Type B pancreatic cell (in vitro differentiated cells): ENCODE results near the gene RC3H2. TPM values are rescaled to one million over a fixed set of nuclear protein-coding genes. Genes with fewer than 3 reads are reported as not detected.

ENCODE experiments used
- DNase-seq: peaks from one replicate; pipeline ENCODE4 v3.0.0; 2021; ENCODE audit warnings: mixed read lengths; ENCODE audit not compliant: unreplicated experiment; ENCODE audit errors: extremely low spot score
- H3K27ac Mint-ChIP-seq: 2 replicates; pipeline ENCODE4 v1.8.0; 2021; ENCODE audit warnings: mild to moderate bottlenecking, mixed read lengths
- H3K27me3 Mint-ChIP-seq: 2 replicates; pipeline ENCODE4 v1.8.0; 2021; ENCODE audit warnings: mixed read lengths
- H3K36me3 Mint-ChIP-seq: 2 replicates; pipeline ENCODE4 v1.8.0; 2021; ENCODE audit warnings: mixed read lengths
- H3K4me1 Mint-ChIP-seq: one replicate; pipeline ENCODE4 v1.8.0; 2021; ENCODE audit warnings: mixed read lengths; ENCODE audit not compliant: unreplicated experiment
- H3K4me3 Mint-ChIP-seq: 2 replicates; pipeline ENCODE4 v1.8.0; 2021; ENCODE audit warnings: mild to moderate bottlenecking, mixed read lengths
- H3K9me3 Mint-ChIP-seq: 2 replicates; pipeline ENCODE4 v1.8.0; 2021; ENCODE audit warnings: mixed read lengths
- long read RNA-seq: library from polyadenylated mRNA; unstranded; transcript quantifications from one replicate; pipeline ENCODE4 v2.0.0, GENCODE V29; 2020
- total RNA-seq: library from RNA; stranded (reverse); gene quantifications from 2 replicates; pipeline ENCODE4 v1.2.1, GENCODE V29; 2021; ENCODE audit warnings: low replicate concordance
- TF ChIP-seq, protein P1 (sequence below): fragments of 200-600 bp; sonication (generic); conservative IDR thresholded peaks from 2 replicates; pipeline ENCODE4 v1.5.0; 2021; ENCODE audit warnings: antibody characterized with exemption, mild to moderate bottlenecking

The RC3H2 gene, protein sequence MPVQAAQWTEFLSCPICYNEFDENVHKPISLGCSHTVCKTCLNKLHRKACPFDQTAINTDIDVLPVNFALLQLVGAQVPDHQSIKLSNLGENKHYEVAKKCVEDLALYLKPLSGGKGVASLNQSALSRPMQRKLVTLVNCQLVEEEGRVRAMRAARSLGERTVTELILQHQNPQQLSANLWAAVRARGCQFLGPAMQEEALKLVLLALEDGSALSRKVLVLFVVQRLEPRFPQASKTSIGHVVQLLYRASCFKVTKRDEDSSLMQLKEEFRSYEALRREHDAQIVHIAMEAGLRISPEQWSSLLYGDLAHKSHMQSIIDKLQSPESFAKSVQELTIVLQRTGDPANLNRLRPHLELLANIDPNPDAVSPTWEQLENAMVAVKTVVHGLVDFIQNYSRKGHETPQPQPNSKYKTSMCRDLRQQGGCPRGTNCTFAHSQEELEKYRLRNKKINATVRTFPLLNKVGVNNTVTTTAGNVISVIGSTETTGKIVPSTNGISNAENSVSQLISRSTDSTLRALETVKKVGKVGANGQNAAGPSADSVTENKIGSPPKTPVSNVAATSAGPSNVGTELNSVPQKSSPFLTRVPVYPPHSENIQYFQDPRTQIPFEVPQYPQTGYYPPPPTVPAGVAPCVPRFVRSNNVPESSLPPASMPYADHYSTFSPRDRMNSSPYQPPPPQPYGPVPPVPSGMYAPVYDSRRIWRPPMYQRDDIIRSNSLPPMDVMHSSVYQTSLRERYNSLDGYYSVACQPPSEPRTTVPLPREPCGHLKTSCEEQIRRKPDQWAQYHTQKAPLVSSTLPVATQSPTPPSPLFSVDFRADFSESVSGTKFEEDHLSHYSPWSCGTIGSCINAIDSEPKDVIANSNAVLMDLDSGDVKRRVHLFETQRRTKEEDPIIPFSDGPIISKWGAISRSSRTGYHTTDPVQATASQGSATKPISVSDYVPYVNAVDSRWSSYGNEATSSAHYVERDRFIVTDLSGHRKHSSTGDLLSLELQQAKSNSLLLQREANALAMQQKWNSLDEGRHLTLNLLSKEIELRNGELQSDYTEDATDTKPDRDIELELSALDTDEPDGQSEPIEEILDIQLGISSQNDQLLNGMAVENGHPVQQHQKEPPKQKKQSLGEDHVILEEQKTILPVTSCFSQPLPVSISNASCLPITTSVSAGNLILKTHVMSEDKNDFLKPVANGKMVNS
- total RNA-seq: 57.7 TPM in 2 replicates
- long read RNA-seq, partial matches to known transcripts: 4 of 11 reads
- long read RNA-seq, other reads (novel, unspliced or antisense): 5 of 11 reads

DNA sequence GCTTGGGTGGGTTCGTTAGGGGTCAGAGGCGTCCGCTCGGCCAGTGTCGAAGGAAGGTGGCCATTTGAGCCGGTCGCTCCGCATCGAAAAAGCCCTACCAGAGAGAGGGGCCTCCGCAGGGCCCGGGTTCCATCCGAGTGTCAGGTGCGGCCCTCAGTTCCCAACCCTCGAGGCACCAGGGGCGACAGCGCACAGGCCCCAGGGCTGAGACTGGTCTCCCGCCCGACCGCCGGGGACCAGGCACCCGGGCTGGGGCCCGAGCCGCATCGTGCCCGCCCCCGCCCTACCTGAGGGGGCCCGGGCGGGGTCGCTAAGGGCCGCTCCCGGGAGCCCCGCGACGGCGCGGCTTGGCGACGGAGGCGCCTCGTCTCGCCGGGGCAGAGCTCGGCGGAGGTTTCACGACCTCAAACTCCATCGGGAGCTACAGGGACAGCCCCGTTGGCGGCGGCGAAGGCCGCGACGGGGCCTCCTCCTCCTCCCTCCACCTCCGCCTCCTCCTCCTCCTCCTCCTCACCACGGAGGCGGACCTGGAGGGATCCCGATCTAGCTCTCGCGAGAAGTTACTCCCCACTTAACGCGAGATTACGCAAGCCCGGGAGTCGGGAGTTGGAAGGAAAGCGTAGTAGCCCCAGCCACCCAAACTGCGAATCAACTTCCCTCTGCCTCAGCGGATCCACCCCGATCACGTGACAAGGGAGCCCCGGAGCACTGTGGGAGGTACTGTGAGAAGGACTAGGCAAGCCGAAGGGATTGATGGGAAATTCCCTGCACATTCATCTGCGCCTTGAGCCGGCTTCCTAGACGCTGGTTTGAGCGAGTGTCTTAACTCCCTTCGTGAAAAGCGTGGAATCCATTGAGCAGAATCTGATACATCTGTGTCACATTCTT is at the start of gene RC3H2:
Gene RC3H2 (minus strand): TSS at position 537 of the 888 bp plus-strand sequence. CDS start 7,850 bp downstream, outside the sequence.
- no peaks in the 10 kb centered on the region for H3K36me3 Mint-ChIP-seq

DNA sequence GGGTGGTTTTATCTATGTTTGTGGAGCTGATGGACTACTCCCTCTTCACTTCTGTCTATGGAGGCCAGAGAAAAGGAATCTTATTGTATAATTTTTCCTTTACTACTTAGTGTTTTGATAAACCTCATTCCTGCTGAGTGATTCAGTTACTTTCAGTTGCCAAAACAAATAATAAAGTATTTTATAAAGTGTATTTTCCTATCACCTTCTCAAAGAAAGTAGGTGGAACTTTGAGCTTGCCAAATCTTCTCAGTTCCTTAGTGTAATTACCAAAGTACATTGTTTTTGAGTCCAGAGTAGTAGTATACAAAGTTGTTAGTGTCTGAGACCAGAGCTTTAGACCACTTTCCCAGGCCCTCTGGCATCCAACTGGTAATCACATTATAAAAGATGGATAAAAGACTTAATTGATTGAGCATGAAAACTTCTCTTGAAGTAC is 49.1 kb upstream of the RC3H2 start:
- DNase-seq: no peak
- Mint-ChIP-seq H3K27ac (peak overlapping the region; percentile 2), H3K36me3 (peaks cover 8% of the 10 kb centered on the region), H3K4me3 (no peak overlapping the region), H3K9me3 (no peaks in the 10 kb centered on the region), H3K27me3 (no peaks in the 10 kb centered on the region), H3K4me1 (peaks cover 23% of the 10 kb centered on the region)
- TF ChIP-seq, protein P1, sequence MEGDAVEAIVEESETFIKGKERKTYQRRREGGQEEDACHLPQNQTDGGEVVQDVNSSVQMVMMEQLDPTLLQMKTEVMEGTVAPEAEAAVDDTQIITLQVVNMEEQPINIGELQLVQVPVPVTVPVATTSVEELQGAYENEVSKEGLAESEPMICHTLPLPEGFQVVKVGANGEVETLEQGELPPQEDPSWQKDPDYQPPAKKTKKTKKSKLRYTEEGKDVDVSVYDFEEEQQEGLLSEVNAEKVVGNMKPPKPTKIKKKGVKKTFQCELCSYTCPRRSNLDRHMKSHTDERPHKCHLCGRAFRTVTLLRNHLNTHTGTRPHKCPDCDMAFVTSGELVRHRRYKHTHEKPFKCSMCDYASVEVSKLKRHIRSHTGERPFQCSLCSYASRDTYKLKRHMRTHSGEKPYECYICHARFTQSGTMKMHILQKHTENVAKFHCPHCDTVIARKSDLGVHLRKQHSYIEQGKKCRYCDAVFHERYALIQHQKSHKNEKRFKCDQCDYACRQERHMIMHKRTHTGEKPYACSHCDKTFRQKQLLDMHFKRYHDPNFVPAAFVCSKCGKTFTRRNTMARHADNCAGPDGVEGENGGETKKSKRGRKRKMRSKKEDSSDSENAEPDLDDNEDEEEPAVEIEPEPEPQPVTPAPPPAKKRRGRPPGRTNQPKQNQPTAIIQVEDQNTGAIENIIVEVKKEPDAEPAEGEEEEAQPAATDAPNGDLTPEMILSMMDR: no peak

More for the DNA sequence above, at the start of gene RC3H2:
- H3K27me3 Mint-ChIP-seq: no peaks in the 10 kb centered on the region
- H3K4me3 Mint-ChIP-seq: peak within 1 kb of the TSS; percentile 95
- no peaks in the 10 kb centered on the region for H3K9me3 Mint-ChIP-seq
- H3K4me1 Mint-ChIP-seq: peaks cover 10% of the 10 kb centered on the region
- H3K27ac Mint-ChIP-seq: peak within 1 kb of the TSS; percentile 97
- TF ChIP-seq, protein P1: no peak
- DNase-seq: peak; percentile 98

DNA sequence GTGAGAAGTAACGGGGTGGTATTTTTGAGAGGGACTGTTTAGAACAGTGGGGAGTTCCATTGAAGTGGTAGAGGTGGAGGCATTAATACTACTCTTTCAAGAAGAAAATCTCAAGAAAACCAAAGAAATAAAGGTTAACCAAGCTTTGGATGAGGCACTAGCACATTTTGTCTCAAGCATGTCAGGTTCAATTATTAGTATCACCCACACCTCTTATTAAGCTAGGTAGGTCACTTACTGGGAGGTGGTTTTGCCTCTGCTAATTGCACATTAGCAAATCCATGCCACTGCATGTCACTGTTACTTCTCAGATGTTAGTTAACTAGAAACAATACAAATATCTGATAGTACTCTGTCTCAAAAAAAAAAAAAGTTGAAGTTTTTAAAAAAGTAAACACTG is 45.9 kb upstream of the RC3H2 start:
- Mint-ChIP-seq H3K36me3 (peaks cover 3% of the 10 kb centered on the region), H3K27ac (no peak overlapping the region), H3K4me3 (no peak overlapping the region), H3K27me3 (no peaks in the 10 kb centered on the region), H3K9me3 (no peaks in the 10 kb centered on the region), H3K4me1 (peaks cover 41% of the 10 kb centered on the region)
- DNase-seq: no peak
- TF ChIP-seq, protein P1: no peak

DNA sequence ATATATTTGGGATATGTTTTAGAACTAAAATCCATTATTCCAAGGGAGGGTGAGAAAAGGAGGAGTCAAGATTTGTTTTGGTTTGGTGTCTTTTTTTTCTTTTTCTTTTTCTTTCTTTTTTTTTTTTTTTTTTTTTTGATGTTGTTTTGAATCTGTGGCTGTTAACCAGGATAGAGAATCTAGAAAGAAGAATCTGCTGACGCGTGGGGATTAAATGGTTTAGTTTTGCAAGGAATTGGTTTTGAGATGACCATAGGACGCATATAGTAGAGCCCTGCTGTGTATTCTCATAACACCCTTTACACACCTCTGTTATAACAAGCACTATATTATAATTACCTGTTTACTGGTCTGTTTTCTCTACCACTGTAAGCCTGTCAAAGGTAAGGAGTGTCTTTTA is 45.1 kb upstream of the RC3H2 start:
- no peaks in the 10 kb centered on the region for H3K27me3 Mint-ChIP-seq
- H3K27ac Mint-ChIP-seq: no peak overlapping the region
- TF ChIP-seq, protein P1: no peak
- peaks cover 7% of the 10 kb centered on the region for H3K36me3 Mint-ChIP-seq
- peaks cover 48% of the 10 kb centered on the region for H3K4me1 Mint-ChIP-seq
- no peak for DNase-seq
- H3K4me3 Mint-ChIP-seq: no peak overlapping the region
- H3K9me3 Mint-ChIP-seq: no peaks in the 10 kb centered on the region
